Keratinocyte (primary cell): ENCODE results near the gene OTUD6A. TPM values are rescaled to one million over a fixed set of nuclear protein-coding genes. Genes with fewer than 3 reads are reported as not detected.

Source experiments
- DNase-seq: peaks from one replicate; pipeline ENCODE4 v3.0.0-alpha.2; 2011; ENCODE audit warnings: low read depth, missing footprints, low spot score
- FAIRE-seq: peaks from 2 replicates; lab custom pipeline; 2011; peaks lifted over from hg19 to GRCh38; lab: Jason Lieb, UNC
- H2AFZ ChIP-seq: 2 replicates; pipeline ENCODE4 v1.6.0; 2012; ENCODE audit warnings: low read length, control low read depth, inconsistent platforms; ENCODE audit not compliant: control insufficient read depth
- H3K27ac ChIP-seq: 2 replicates; pipeline ENCODE4 v1.5.1; 2011; ENCODE audit warnings: low read length; ENCODE audit not compliant: control insufficient read depth, insufficient read depth
- H3K27me3 ChIP-seq: 3 replicates; pipeline ENCODE4 v1.6.0; 2011; ENCODE audit warnings: low read length; ENCODE audit not compliant: control insufficient read depth, insufficient read depth; ENCODE audit errors: extremely low read depth
- H3K36me3 ChIP-seq, 2 experiments: 2 replicates in 1 of 2; 3 replicates in 1 of 2; pipeline ENCODE4 v1.5.1; 2011; ENCODE audit warnings: low read length in 2 of 2, mild to moderate bottlenecking in 1 of 2; ENCODE audit not compliant: control insufficient read depth in 2 of 2, insufficient read depth in 2 of 2; ENCODE audit errors: extremely low read depth in 1 of 2
- H3K4me1 ChIP-seq: 3 replicates; pipeline ENCODE4 v1.5.1; 2011; ENCODE audit warnings: low read length; ENCODE audit not compliant: control insufficient read depth, insufficient read depth; ENCODE audit errors: extremely low read depth
- H3K4me2 ChIP-seq: 3 replicates; pipeline ENCODE4 v1.6.0; 2011; ENCODE audit warnings: low read depth, low read length; ENCODE audit not compliant: control insufficient read depth, insufficient read depth; ENCODE audit errors: extremely low read depth
- H3K4me3 ChIP-seq, 3 experiments: fragments of 200-600 bp in 1 of 3; sonication (generic) in 1 of 3; 2 replicates in 2 of 3; 3 replicates in 1 of 3; pipeline ENCODE4 v1.5.1; 2011 to 2016; ENCODE audit warnings: low read length in 3 of 3, mild to moderate bottlenecking in 3 of 3, control low read depth in 2 of 3, inconsistent platforms in 1 of 3, low read depth in 1 of 3, mixed read lengths in 1 of 3, mixed run types in 1 of 3, moderate library complexity in 1 of 3; ENCODE audit not compliant: control insufficient read depth in 2 of 3, insufficient read depth in 2 of 3; ENCODE audit errors: extremely low read depth in 1 of 3
- H3K79me2 ChIP-seq: 2 replicates; pipeline ENCODE4 v1.6.0; 2012; ENCODE audit warnings: low read length; ENCODE audit not compliant: control insufficient read depth, insufficient read depth
- H3K9ac ChIP-seq: 3 replicates; pipeline ENCODE4 v1.6.0; 2011; ENCODE audit warnings: low read length; ENCODE audit not compliant: control insufficient read depth, insufficient read depth; ENCODE audit errors: extremely low read depth
- H3K9me1 ChIP-seq: 3 replicates; pipeline ENCODE4 v1.6.0; 2011; ENCODE audit warnings: low read length; ENCODE audit not compliant: control insufficient read depth, insufficient read depth; ENCODE audit errors: extremely low read depth
- H3K9me3 ChIP-seq: 2 replicates; pipeline ENCODE4 v1.5.1; 2012; ENCODE audit warnings: low read depth, low read length; ENCODE audit not compliant: control insufficient read depth
- H4K20me1 ChIP-seq: 3 replicates; pipeline ENCODE4 v1.6.0; 2011; ENCODE audit warnings: low read length; ENCODE audit not compliant: control insufficient read depth, insufficient read depth; ENCODE audit errors: extremely low read depth
- EZH2 ChIP-seq: IDR thresholded peaks from one replicate; pipeline ENCODE4 v1.6.1; 2012; ENCODE audit warnings: inconsistent platforms, mild to moderate bottlenecking, low read length, moderate library complexity
- dilution Hi-C: fragments of 300-500 bp; cut with MboI; formaldehyde crosslinking; loops from one replicate; pipeline ENCODE4 v1.7.0; 2020; ENCODE audit warnings: low sequenced_read_pairs; ENCODE audit not compliant: extremely low pct_ligation_motif_present
- polyA plus RNA-seq, 5 experiments: library from polyadenylated mRNA; depleted of rRNA in 3 of 5; stranded (reverse) in 3 of 5; stranded (forward) in 1 of 5; unstranded in 1 of 5; fragments of >200 nt; gene quantifications; 1 replicate in 1 of 5; 2 replicates in 3 of 5; 3 replicates in 1 of 5; pipeline versions ENCODE4 v1.2.1 to v1.2.3, GENCODE V29; 2011 to 2012; ENCODE audit warnings: missing spikeins in 2 of 5, low read depth in 1 of 5, low replicate concordance in 1 of 5
- TF ChIP-seq, protein P1 (sequence below), 3 experiments: IDR thresholded peaks in 1 of 3; conservative IDR thresholded peaks in 1 of 3; optimal IDR thresholded peaks in 1 of 3; 2 replicates in 2 of 3; 3 replicates in 1 of 3; pipeline versions ENCODE3 to v1.5.1; 2011; ENCODE audit warnings: low read length in 3 of 3, mild to moderate bottlenecking in 3 of 3, moderate library complexity in 2 of 3, control low read depth in 1 of 3, inconsistent platforms in 1 of 3; ENCODE audit not compliant: insufficient read depth in 2 of 3; ENCODE audit errors: extremely low read depth in 1 of 3

The OTUD6A gene
- polyA plus RNA-seq, 1 donor (not counting 4 experiments of a cell fraction or from before 2014, with no cell fraction given), result not detected

DNA sequence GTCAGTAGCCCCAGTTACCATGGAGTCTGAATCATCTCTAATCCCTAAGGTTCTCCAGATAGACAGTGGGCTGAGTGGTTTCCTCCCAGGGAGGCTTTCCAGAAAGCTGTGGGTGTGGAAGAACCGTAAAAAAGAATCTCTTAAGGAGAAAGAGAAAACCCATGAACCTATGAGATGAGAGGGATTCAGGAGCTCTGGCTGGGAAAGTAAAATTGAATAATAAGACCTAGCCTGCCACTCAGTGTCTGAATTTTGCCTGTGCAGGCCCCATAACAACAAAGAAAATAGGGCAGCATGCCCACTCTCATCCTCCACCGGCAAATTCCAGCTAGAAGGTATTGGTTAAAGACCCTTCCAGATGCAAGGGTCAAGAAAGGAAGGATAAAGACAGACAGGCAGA is 29.5 kb upstream of the OTUD6A start:
- Histone ChIP-seq H3K4me1 (peaks cover 5% of the 10 kb centered on the region), H3K79me2 (no peaks in the 10 kb centered on the region), H3K4me2 (no peak overlapping the region), H3K36me3 (no peaks in the 10 kb centered on the region), H3K9me3 (no peaks in the 10 kb centered on the region), H3K9me1 (no peaks in the 10 kb centered on the region), H2AFZ (no peak overlapping the region), H3K27me3 (no peaks in the 10 kb centered on the region), H4K20me1 (no peaks in the 10 kb centered on the region), H3K27ac (no peak overlapping the region), H3K9ac (no peak overlapping the region), H3K4me3 (no peak overlapping the region)
- no peak for FAIRE-seq
- no peak for DNase-seq
- TF ChIP-seq, protein P1, sequence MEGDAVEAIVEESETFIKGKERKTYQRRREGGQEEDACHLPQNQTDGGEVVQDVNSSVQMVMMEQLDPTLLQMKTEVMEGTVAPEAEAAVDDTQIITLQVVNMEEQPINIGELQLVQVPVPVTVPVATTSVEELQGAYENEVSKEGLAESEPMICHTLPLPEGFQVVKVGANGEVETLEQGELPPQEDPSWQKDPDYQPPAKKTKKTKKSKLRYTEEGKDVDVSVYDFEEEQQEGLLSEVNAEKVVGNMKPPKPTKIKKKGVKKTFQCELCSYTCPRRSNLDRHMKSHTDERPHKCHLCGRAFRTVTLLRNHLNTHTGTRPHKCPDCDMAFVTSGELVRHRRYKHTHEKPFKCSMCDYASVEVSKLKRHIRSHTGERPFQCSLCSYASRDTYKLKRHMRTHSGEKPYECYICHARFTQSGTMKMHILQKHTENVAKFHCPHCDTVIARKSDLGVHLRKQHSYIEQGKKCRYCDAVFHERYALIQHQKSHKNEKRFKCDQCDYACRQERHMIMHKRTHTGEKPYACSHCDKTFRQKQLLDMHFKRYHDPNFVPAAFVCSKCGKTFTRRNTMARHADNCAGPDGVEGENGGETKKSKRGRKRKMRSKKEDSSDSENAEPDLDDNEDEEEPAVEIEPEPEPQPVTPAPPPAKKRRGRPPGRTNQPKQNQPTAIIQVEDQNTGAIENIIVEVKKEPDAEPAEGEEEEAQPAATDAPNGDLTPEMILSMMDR (optimal IDR thresholded peaks at IDR 0.05 in 1 of 3, IDR thresholded peaks at IDR 0.05 in 1 of 3, conservative IDR thresholded peaks at IDR 0.05 in 1 of 3; ENCODE audit: extremely low read depth in 1 of 3, insufficient read depth in 2 of 3, low read length in 3 of 3), result no peak
- no peak for TF ChIP-seq EZH2
- dilution Hi-C loops, result no loop called here

GRCh38 chrX:70033348-70034051 is 28.8 kb upstream of the OTUD6A start:
- DNase-seq (no peak), FAIRE-seq (no peak)
- Histone ChIP-seq H3K27me3 (no peaks in the 10 kb centered on the region), H3K27ac (no peak overlapping the region), H2AFZ (no peak overlapping the region), H3K9me1 (no peaks in the 10 kb centered on the region), H3K9me3 (no peaks in the 10 kb centered on the region), H3K36me3 (no peaks in the 10 kb centered on the region), H3K79me2 (no peaks in the 10 kb centered on the region), H3K4me2 (no peak overlapping the region), H3K4me1 (peaks cover 5% of the 10 kb centered on the region), H3K9ac (no peak overlapping the region), H3K4me3 (no peak overlapping the region), H4K20me1 (no peaks in the 10 kb centered on the region)
- TF ChIP-seq, protein P1 (optimal IDR thresholded peaks at IDR 0.05 in 1 of 3, IDR thresholded peaks at IDR 0.05 in 1 of 3, conservative IDR thresholded peaks at IDR 0.05 in 1 of 3; ENCODE audit: extremely low read depth in 1 of 3, insufficient read depth in 2 of 3, low read length in 3 of 3), result peak; percentile 52 to 82 (median 74)
- TF ChIP-seq EZH2, result no peak
- dilution Hi-C loops, result no loop called here
